GM21576 (cell line): ENCODE data around the gene TGFB2.

Experiments
- ATAC-seq: cut with Tn5 transposase; IDR thresholded peaks from one replicate; pipeline ENCODE4 v1.9.1; 2021; ENCODE audit warnings: mild to moderate bottlenecking, moderate library complexity; ENCODE audit not compliant: unreplicated experiment

The TGFB2 gene

GRCh38 chr1:218414060-218414728 is 69.1 kb downstream of the TGFB2 start:
- ATAC-seq = no peak

GRCh38 chr1:218415726-218416125 is 70.6 kb downstream of the TGFB2 start:
- no peak for ATAC-seq

GRCh38 chr1:218421531-218421930 is 76.4 kb downstream of the TGFB2 start:
- ATAC-seq = no peak

- no peak for ATAC-seq
Measured at GRCh38 chr1:218424502-218424901, 79.4 kb downstream of the TGFB2 start.

- no peak for ATAC-seq
Measured at GRCh38 chr1:218425647-218426342, 80.7 kb downstream of the TGFB2 start.

GRCh38 chr1:218426343-218426657 is 81.2 kb downstream of the TGFB2 start:
- ATAC-seq = no peak

- no peak for ATAC-seq
Measured at GRCh38 chr1:218429301-218429700, 84.2 kb downstream of the TGFB2 start.

- ATAC-seq = no peak
Measured at GRCh38 chr1:218430346-218430745, 85.2 kb downstream of the TGFB2 start.

- no peak for ATAC-seq
Measured at GRCh38 chr1:218430822-218431221, 85.7 kb downstream of the TGFB2 start.

- ATAC-seq = no peak
Measured at GRCh38 chr1:218431476-218431875, 86.3 kb downstream of the TGFB2 start.

GRCh38 chr1:218433744-218434143 is 88.6 kb downstream of the TGFB2 start:
- ATAC-seq = no peak

GRCh38 chr1:218435528-218435927 is 90.4 kb downstream of the TGFB2 start:
- ATAC-seq = no peak

GRCh38 chr1:218436346-218436745 is 91.2 kb downstream of the TGFB2 start:
- ATAC-seq = no peak

GRCh38 chr1:218436997-218437396 is 91.9 kb downstream of the TGFB2 start:
- no peak for ATAC-seq

- ATAC-seq = no peak
Measured at GRCh38 chr1:218439541-218440295, 94.6 kb downstream of the TGFB2 start.

- ATAC-seq = no peak
Measured at GRCh38 chr1:218443255-218443654, 98.1 kb downstream of the TGFB2 start.

- ATAC-seq = no peak
Measured at GRCh38 chr1:218444173-218444572, 99.0 kb downstream of the TGFB2 start.

GRCh38 chr1:218444588-218444987 is 99.5 kb downstream of the TGFB2 start:
- no peak for ATAC-seq

- no peak for ATAC-seq
Measured at GRCh38 chr1:218447010-218447689, 102.0 kb downstream of the TGFB2 start.

GRCh38 chr1:218451415-218451814 is 106.3 kb downstream of the TGFB2 start:
- ATAC-seq = no peak

- no peak for ATAC-seq
Measured at GRCh38 chr1:218454700-218455282, 109.7 kb downstream of the TGFB2 start.
